Stimulated activated naive B cell treated with anti-CD40 and anti-IgM and Interleukin-4, amounts not matched to agents 10 μg/mL and 1 μg/mL and 100 μg/mL, for 72 hours (primary cell): Measurements from ENCODE around the gene CD244.
"Not testable (repeated sequence)": the region's sequence is repeated elsewhere in the genome, so short reads cannot be mapped to it uniquely, and the experiment has no call there.

ENCODE experiments used
- ATAC-seq, 2 donors: fragments of 150-1000 bp; cut with Tn5 transposase; replicated peaks; 2 replicates each; pipeline ENCODE4 v1.10.0; 2021; ENCODE audit warnings: moderate library complexity in 1 of 2
- DNase-seq: peaks from one replicate; pipeline ENCODE4 v3.0.0; 2021
- H3K27ac Mint-ChIP-seq: one replicate; pipeline ENCODE4 v1.8.0; 2022; ENCODE audit warnings: mild to moderate bottlenecking, mixed read lengths
- H3K27me3 Mint-ChIP-seq, 2 donors: one replicate each; pipeline ENCODE4 v1.8.0; 2022; ENCODE audit warnings: mixed read lengths in 2 of 2
- H3K36me3 Mint-ChIP-seq, 2 donors: one replicate each; pipeline ENCODE4 v1.8.0; 2022; ENCODE audit warnings: mixed read lengths in 2 of 2, mild to moderate bottlenecking in 1 of 2
- H3K4me1 Mint-ChIP-seq, 2 donors: one replicate each; pipeline ENCODE4 v1.8.0; 2022; ENCODE audit warnings: mixed read lengths in 2 of 2, mild to moderate bottlenecking in 1 of 2
- H3K4me3 Mint-ChIP-seq, 2 donors: one replicate each; pipeline ENCODE4 v1.8.0; 2022; ENCODE audit warnings: mild to moderate bottlenecking in 2 of 2, mixed read lengths in 2 of 2, moderate library complexity in 1 of 2
- H3K9me3 Mint-ChIP-seq, 2 donors: one replicate each; pipeline ENCODE4 v1.8.0; 2022; ENCODE audit warnings: mixed read lengths in 2 of 2, mild to moderate bottlenecking in 1 of 2

CD244 gene

DNA sequence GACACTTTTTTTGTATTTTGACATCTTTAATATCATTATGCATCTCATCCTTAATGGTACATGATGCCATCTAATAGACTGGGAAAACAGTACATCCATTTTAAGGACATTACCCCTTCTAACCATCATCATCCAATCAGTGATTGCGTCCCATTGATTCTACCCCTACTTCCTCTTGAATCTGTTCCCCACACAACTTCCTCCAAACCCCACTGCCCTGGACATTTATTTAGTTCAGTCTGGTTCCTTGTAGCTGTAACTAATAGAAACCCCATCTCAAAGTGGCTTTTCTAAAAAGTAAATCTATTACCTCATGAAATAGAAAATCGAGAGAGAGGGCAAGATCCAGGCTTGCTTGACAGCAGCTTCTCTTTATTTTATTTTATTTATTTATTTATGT is 24.4 kb upstream of the CD244 start:
- no peaks in the 10 kb centered on the region for H3K36me3 Mint-ChIP-seq
- no peak overlapping the region for H3K4me3 Mint-ChIP-seq
- H3K27ac Mint-ChIP-seq = no peak overlapping the region
- ATAC-seq (no peak), DNase-seq (no peak)
- H3K9me3 Mint-ChIP-seq = no peaks in the 10 kb centered on the region
- H3K4me1 Mint-ChIP-seq = no peaks in the 10 kb centered on the region
- H3K27me3 Mint-ChIP-seq = peaks cover 2 to 3% of the 10 kb centered on the region in 2 donors

DNA sequence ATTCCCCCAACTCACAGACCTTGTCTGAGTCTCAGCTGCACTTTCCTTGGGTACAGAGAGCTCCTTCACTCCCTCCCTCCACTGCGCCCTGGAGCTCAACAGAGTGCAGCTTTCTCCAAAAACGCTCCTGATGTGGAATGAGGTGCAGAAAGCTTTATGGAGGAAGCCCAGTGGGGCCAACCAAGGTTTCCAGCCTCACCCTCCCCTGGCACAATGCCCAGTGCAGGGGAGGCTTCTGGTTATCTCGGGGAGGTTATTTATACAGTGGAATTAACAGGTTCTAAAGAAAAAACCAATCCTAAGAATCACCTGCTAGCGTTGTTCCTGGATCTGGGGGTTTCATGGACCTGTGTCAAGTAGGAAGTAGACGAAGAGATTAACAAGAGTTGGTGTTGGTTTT is 22.4 kb upstream of the CD244 start, which contains the start of gene ITLN1:
ITLN1 (minus strand) TSS at position 139 of the 400 bp plus-strand sequence. CDS start 303 bp downstream, outside the sequence.
- Mint-ChIP-seq H3K4me1 (no peaks in the 10 kb centered on the region), H3K27me3 (no peaks in the 10 kb centered on the region), H3K4me3 (no peak within 1 kb of the TSS), H3K36me3 (no peaks in the 10 kb centered on the region), H3K9me3 (no peaks in the 10 kb centered on the region), H3K27ac (no peak within 1 kb of the TSS)
- no peak for ATAC-seq
- DNase-seq = no peak

DNA sequence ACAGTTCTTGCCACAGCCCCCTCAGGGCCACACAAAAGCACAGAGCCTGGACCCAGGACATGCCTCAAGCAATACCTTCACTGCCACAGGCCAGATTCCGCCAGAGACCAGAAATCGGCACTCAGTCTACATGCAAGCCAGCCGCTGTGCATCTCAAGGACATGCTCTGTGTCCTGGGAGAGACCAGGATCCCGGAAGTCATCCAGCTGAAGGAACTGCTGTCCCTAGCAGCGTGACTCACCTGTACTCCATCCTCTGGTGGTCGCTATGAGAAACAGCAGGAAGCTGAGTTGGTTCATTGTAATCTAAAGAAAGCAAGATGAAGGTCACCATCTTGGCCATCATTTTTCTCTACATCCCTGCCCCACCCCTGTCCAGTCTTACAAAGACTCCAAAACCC is 21.9 kb upstream of the CD244 start:
- no peak for DNase-seq
- H3K4me3 Mint-ChIP-seq = no peak overlapping the region
- no peak for ATAC-seq
- no peaks in the 10 kb centered on the region for H3K4me1 Mint-ChIP-seq
- no peaks in the 10 kb centered on the region for H3K9me3 Mint-ChIP-seq
- H3K36me3 Mint-ChIP-seq = no peaks in the 10 kb centered on the region
- H3K27ac Mint-ChIP-seq = no peak overlapping the region
- no peaks in the 10 kb centered on the region for H3K27me3 Mint-ChIP-seq

DNA sequence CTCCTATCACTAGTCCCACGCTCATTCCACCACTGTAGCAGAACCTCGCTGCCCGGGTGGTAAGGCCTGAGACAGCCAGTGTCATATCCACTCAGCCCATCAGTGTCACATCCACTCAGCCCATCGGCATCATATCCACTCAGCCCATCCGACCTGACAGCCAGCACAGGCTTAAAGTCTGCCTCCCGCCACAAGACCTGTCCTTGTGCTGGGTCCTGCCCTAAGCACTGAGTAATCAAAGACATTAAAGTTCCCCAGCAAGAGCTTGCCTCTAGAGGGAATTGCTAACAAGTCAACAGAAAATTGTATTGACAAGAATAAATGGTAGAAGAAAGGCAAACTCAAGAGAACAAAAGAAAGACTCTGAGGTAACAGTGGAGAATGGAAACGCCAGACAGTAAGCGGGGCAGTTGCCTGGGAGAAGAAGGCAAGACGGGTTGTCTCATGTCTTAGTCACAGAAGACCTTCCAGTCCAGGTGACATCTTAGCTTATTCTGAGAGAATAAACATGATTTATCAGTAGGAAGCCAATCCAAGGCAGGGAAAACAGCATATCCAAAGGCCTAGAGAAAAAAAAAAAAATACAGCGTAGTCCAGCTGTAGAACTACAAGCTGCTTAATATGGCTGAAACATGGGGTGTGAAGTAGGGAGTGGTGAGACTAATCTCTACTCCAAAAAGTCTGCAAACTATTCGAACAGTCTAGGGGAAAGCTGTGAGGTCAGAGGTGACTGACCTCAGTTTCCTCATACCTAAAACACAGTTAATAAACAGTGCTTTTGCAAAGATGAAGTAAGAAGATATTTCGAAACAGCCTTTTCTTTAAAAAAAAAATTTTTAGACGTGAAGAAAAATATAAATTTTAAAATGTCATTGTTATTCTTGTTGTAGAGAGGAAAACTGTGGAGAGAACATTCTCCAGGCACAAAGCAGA is 21.2 kb upstream of the CD244 start:
- Mint-ChIP-seq H3K27ac (no peak overlapping the region), H3K4me1 (no peaks in the 10 kb centered on the region), H3K9me3 (no peaks in the 10 kb centered on the region), H3K4me3 (no peak overlapping the region), H3K36me3 (no peaks in the 10 kb centered on the region), H3K27me3 (no peaks in the 10 kb centered on the region)
- ATAC-seq = no peak
- no peak for DNase-seq

DNA sequence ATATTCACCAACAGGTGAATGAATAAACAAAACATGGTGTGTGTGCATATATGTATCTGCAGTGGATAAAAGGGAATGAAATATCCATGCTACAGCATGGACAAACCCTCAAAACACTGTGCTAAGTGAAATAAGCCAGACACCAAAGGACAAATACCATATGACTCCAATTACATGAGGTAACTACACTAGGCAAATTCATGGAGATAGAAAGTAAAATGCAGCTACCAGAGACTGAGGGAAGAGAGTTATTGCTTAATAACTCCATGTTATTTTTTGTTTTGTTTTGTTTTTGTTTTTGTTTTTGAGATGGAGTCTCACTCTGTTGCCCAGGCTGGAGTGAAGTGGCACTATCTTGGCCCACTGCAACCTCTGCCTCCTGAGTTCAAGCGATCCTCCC is 19.9 kb upstream of the CD244 start:
- no peaks in the 10 kb centered on the region for H3K9me3 Mint-ChIP-seq
- no peak for DNase-seq
- H3K27ac Mint-ChIP-seq = no peak overlapping the region
- no peaks in the 10 kb centered on the region for H3K27me3 Mint-ChIP-seq
- H3K36me3 Mint-ChIP-seq = no peaks in the 10 kb centered on the region
- H3K4me3 Mint-ChIP-seq = no peak overlapping the region
- no peak for ATAC-seq
- peaks cover 1 to 2% of the 10 kb centered on the region in 2 donors for H3K4me1 Mint-ChIP-seq

DNA sequence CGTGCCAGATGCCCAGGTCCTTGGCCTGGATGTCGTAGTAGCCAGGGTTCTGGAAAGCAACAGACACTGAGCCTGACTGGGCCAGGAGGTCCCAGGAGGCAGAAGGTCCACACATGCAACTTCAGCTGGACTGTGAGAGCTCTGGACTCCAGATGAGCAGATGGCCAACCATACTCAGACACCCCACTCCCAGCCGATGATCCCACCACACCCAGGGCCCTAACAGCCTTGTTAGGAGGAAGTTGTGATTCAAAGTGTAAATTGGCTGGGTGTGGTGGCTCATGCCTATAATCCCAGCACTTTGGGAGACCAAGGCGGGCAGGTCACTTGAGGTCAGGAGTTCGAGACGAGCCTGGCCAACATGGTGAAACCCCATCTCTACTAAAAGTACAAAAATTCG is 18.6 kb upstream of the CD244 start:
- H3K4me1 Mint-ChIP-seq, H3K27ac Mint-ChIP-seq, H3K4me3 Mint-ChIP-seq, H3K9me3 Mint-ChIP-seq, DNase-seq, H3K36me3 Mint-ChIP-seq, H3K27me3 Mint-ChIP-seq, ATAC-seq: not testable (repeated sequence)

DNA sequence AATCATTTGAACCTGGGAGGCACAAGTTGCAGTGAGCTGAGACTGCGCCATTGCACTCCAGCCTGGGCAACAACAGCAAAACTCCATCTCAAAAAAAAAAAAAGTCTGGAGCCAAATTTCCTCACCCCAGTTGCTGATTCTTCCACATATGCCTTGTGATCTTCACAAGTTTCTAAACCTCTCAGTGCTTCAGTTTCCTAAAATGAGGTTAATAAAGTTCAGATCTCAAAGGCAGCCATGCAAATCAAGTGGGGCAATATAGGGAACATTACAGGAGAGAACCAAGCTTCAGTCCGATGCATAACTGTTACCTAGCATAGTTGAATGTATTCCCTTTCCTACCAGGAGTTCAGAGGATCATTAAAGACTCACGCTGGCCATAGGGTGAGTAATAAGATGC is 17.5 kb upstream of the CD244 start:
- Mint-ChIP-seq H3K4me1 (peaks cover 9 to 15% of the 10 kb centered on the region in 2 donors), H3K36me3 (no peaks in the 10 kb centered on the region), H3K9me3 (no peaks in the 10 kb centered on the region), H3K27me3 (no peaks in the 10 kb centered on the region), H3K4me3 (no peak overlapping the region), H3K27ac (no peak overlapping the region)
- no peak for DNase-seq
- ATAC-seq = no peak

DNA sequence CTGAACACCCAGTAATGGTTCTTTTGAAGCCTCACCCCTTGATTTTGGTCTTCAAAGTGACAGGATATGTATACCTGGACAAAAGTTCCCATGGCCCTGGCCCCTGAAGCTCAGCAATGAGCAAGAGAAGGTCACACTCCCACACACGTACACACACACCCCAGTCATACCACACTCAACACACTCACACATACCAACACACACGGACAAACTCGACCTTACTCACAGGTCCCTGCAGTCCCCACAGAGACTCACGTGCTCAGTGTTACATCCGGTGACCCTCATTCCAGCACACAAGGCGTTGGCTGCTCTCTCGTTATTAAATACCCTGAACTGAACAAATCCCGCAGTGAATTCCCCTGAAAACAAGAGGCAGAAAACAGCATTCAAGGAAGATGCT is 16.4 kb upstream of the CD244 start:
- Mint-ChIP-seq H3K4me1 (peaks cover 13 to 22% of the 10 kb centered on the region in 2 donors), H3K27me3 (no peaks in the 10 kb centered on the region), H3K4me3 (no peak overlapping the region), H3K36me3 (no peaks in the 10 kb centered on the region), H3K9me3 (no peaks in the 10 kb centered on the region), H3K27ac (no peak overlapping the region)
- DNase-seq = no peak
- ATAC-seq = no peak

DNA sequence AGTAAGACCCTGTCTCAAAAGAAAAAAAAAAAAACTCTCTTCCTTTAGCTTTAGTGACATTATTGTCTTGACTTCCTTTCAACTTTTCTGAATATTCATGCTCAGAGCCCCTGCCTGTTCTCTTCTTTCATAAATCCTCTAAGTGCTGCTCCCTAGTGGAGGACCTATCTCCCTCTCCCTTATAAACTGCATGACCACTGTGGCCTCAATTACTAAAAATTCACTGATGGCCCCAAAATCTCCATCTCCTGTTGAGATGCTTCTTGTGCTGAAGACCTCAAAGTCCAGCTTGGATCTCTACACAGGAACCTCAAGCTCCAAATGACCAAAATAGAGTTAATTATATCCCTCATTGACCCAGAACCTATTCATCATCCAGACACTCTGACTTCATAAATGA is 14.5 kb upstream of the CD244 start:
- Mint-ChIP-seq H3K27ac (no peak overlapping the region), H3K36me3 (no peaks in the 10 kb centered on the region), H3K9me3 (no peaks in the 10 kb centered on the region), H3K4me3 (no peak overlapping the region), H3K4me1 (peaks cover 13 to 22% of the 10 kb centered on the region in 2 donors), H3K27me3 (no peaks in the 10 kb centered on the region)
- ATAC-seq (no peak), DNase-seq (no peak)

DNA sequence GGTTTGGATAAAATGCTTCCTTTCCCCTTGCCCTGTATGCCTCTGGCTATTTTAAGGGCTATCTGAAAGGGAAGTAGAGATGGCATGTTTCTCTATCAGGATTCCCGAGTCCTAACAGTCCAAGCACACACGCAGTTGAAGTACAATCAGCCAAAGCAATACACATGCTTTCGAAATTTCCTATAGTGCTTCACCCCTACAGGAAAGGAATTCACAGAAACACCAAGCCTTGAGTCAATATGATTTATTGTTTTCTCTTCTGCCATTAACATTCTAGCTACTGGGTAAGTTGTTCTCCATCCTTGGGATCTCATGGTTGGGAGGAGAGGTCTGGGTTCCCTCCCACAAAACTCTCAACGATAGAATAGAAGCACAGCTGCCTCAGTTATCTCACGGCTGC is 13.6 kb upstream of the CD244 start:
- Mint-ChIP-seq H3K27ac (no peak overlapping the region), H3K9me3 (no peaks in the 10 kb centered on the region), H3K36me3 (no peaks in the 10 kb centered on the region), H3K4me1 (peaks cover 13 to 22% of the 10 kb centered on the region in 2 donors), H3K27me3 (no peaks in the 10 kb centered on the region), H3K4me3 (no peak overlapping the region)
- DNase-seq (no peak), ATAC-seq (no peak)

DNA sequence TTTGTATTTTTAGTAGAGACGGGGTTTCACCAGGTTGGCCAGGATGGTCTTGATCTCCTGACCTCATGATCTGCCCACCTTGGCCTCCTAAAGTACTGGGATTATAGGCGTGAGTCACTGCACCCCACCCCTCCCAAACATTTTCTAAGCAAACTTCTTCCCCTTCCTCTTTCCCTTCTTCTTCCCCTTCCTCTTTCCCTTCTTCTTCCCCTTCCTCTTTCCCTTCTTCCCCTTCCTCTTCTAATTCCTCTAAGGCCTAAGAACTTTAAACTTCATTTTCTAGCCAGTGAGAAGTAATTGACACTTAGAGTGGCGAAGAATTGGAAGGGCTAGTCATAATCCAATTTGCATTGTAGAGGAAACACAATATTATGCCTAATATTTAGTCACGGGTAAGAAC is 12.9 kb upstream of the CD244 start:
- not testable (repeated sequence) for H3K27me3 Mint-ChIP-seq, H3K4me3 Mint-ChIP-seq, DNase-seq, H3K9me3 Mint-ChIP-seq, ATAC-seq, H3K27ac Mint-ChIP-seq, H3K36me3 Mint-ChIP-seq
- H3K4me1 Mint-ChIP-seq = peaks cover 13 to 22% of the 10 kb centered on the region in 2 donors

DNA sequence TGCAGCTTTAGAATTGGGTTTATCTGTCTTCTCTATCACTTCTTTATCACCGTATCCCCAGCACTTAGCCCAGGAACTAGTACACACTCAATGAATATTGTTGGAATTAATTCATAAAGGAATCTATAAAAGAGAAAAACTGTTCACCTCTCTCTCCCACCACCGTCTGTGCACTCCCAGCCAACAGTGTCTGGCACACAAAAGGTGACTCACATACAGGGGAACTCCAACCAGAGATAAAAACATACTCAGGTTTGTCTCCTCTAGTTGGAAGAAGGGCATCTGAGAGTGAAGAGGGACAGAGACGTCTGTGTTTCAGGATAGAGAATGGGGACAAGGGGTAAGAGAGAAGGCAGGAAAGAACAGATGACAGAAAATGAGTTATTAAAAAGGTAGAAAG is 12.2 kb upstream of the CD244 start:
- Mint-ChIP-seq H3K36me3 (no peaks in the 10 kb centered on the region), H3K27me3 (no peaks in the 10 kb centered on the region), H3K9me3 (no peaks in the 10 kb centered on the region), H3K4me1 (peaks cover 13 to 22% of the 10 kb centered on the region in 2 donors), H3K4me3 (no peak overlapping the region), H3K27ac (no peak overlapping the region)
- DNase-seq (no peak), ATAC-seq (peak; percentile 36 to 53)

DNA sequence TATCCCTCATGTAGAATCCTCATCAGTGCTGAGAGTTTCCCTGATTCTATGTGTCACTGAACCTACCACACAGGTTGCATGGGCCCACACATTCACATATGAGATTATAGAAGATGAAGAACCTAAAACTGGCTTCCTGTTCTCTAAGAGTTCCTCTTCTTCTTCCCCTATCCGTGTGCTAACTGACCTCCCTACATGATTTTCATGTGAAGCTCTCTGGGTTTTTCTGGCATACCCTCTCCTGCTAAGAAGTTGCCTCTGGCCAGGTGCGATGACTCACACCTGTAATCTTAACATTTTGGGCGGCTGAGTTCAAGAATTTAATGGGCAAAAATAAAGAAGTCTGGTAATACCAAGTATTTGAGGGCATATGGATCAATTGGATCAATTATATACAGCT is 5.5 kb upstream of the CD244 start:
- Mint-ChIP-seq H3K27me3 (no peaks in the 10 kb centered on the region), H3K27ac (no peak overlapping the region), H3K4me1 (peaks cover 17 to 25% of the 10 kb centered on the region in 2 donors)

DNA sequence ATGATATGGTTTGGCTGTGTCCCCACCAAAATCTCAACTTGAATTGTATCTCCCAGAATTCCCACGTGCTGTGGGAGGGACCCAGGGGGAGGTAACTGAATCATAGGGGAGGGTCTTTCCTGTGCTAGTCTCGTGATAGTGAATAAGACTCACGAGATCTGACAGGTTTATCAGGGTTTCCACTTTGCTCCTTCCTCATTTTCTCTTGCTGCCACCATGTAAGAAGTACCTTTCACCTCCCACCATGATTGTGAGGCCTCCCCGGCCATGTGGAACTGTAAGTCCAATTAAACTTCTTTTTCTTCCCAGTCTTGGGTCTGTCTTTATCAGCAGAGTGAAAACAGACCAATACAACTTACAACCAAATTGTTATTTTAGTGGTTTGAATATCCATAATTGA is 5.0 kb upstream of the CD244 start:
- ATAC-seq = not testable (repeated sequence)

More for the DNA sequence above, 5.5 kb upstream of the CD244 start:
- H3K4me3 Mint-ChIP-seq = no peak overlapping the region
- ATAC-seq = peak; percentile 36 to 46
- H3K9me3 Mint-ChIP-seq = peaks cover 0 to 3% of the 10 kb centered on the region in 2 donors
- no peak for DNase-seq
- H3K36me3 Mint-ChIP-seq = no peaks in the 10 kb centered on the region

DNA sequence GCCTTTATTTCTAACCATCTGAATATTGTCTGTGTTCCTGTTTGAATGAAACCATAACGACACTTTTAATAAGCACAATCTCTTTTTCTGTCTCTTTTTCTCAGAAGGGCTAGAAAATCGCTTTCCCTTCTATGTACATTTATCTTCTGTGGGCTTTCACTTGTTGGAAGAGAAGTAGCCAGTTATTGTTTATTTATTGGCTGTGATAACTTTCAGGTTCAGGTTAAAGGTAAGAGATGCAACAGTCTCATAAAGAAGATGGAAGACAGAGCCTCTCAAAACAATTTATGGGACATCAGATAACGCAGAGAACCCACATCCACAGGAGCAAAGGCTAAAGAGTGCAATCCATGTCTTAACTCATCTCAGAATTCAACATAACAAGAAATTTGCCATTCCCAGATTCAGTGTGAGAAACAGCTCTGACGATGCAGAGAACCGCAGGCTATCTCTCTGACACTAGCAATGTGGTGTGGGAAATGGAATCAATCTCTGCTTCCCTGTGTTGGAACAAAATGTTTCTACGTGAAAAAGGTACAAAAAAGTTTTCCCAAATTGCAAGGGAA is 4.1 kb upstream of the CD244 start:
- H3K4me1 Mint-ChIP-seq = peaks cover 27 to 38% of the 10 kb centered on the region in 2 donors
- H3K9me3 Mint-ChIP-seq = peaks cover 0 to 3% of the 10 kb centered on the region in 2 donors
- no peak overlapping the region for H3K27ac Mint-ChIP-seq
- no peaks in the 10 kb centered on the region for H3K27me3 Mint-ChIP-seq
- DNase-seq (no peak), ATAC-seq (no peak)
- no peaks in the 10 kb centered on the region for H3K36me3 Mint-ChIP-seq
- H3K4me3 Mint-ChIP-seq = no peak overlapping the region

More for the DNA sequence above, 5.0 kb upstream of the CD244 start:
- H3K27ac Mint-ChIP-seq, DNase-seq, H3K27me3 Mint-ChIP-seq, H3K36me3 Mint-ChIP-seq, H3K9me3 Mint-ChIP-seq: not testable (repeated sequence)
- Mint-ChIP-seq H3K4me1 (peaks cover 20 to 29% of the 10 kb centered on the region in 2 donors), H3K4me3 (peak overlapping the region in 1 of 2 donors; percentile 7)
